NCI-H1694 (cell line): ENCODE data around the gene CEP95.
A peak's percentile ranks its signal among the peaks of the same experiment; 100 is the strongest.
"Not testable (repeated sequence)": the region's sequence is repeated elsewhere in the genome, so short reads cannot be mapped to it uniquely, and the experiment has no call there.

ENCODE experiments used
- DNase-seq: peaks from one replicate; lab custom pipeline; 2025; lab: John Stamatoyannopoulos, UW

CEP95 gene, protein sequence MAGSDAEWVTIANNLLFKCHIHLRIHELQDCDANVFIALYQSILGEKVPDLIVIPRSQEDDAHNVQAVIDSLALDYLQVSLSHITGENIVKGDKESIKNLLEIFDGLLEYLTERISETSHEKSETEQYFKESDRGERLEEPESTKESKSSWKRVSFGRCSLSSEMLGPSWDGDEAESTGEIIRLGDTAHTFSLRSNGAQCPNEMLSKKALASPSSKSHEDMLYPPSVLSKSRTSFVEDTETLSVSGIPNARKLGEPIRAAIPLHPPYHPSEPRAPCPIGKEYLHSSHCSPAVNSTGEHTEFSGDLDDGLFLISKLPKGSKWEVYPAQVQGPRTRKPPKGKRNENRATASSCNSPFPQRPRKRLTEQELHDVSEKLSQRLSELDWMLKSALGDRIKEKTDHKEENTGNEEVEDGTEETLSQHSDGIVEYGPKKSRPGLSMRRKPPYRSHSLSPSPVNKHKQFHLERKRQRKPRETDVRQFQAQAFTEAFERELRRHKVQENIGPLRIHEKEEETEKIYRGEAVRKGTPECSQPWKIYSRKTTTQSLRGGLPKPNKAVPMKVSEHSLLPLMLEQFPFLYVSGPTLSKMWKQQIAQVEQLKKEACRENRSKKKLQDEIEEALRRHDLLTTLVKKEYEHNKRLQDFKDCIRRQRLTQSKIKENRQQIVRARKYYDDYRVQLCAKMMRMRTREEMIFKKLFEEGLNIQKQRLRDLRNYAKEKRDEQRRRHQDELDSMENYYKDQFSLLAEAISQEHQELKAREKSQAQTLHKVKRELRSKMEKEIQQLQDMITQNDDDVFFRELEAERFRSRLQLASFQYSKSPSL

DNA sequence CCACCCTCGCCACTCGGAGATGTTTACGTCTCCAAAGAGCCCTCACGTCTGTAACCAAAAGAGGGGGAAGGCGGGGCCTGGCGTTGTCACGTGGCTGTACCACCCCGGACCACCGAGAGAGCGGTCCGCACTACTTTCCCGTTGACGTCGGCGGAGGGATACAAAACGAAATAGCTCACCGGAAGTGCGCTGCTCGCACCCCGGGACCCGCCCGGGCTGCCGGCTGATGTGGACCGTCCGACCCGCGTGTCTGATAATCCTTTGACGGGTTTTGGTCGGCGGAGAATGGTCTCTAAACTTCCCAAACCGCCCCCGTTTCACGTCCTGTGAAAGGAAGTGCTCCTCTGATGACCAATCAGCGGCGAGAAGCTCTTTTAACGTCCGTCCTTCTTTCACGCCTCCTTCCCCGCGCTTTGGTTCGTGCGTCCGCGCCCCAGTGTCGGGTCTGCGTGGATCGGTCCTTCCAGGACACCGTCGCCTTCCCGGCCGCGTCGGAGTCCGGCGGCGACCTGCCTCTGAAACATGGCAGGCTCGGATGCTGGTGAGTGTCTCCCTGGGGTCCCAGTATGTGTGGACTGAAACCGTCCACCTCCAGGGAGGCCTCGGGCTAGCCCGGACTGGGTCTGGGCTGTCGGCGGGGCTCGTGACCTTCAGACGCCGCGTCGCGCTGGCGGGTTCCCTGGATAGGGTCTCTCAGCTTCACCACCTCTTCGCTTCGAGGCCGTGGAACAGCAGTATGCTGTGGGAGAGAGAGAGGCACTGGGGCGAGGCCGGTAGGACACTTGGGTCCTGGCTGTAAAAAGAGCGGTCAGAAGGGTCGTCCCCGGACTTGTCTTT lies at the start of gene CEP95:
CEP95 (plus strand) TSS at position 402 of the 837 bp plus-strand sequence; CDS start at position 523, 121 bp downstream.
- DNase-seq: peak; percentile 96

DNA sequence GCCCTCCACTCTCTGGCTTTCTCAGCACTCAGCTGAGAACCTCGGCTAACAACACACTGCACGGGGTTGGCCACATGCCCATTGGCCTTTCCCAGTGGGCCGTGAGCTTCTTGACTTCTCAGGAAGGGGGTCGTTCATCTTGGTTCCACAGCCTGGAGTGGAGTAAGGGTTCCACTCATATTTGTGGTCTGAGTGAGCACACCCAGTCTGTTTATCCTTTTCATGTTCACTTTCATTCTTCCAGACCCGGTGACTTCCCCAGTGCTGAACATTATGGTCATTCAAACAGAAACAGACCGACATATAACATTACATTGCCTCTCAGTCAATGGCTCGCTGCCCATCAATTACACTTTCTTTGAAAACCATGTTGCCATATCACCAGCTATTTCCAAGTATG lies 49.6 kb upstream of the CEP95 start:
- no peak for DNase-seq

DNA sequence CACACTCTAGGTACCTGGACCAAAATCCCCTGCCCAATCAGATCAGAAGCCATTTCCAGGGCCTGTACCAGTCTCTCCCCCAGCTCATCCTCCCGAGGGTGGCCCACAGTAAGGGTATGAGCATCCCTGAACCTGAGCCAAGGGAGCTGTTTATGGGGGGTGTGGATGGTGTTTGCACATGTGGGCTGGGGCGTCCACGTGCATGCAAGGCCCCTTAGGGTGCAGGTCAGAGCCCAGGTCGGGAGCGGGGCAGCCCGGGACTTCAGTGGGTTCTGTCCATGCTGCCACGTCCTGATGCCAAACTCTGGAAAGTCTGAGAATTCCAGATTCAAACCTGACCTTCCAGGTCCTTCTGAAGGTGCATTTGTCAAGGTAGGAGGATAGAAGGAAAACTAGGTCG lies 48.0 kb upstream of the CEP95 start:
- DNase-seq: no peak

DNA sequence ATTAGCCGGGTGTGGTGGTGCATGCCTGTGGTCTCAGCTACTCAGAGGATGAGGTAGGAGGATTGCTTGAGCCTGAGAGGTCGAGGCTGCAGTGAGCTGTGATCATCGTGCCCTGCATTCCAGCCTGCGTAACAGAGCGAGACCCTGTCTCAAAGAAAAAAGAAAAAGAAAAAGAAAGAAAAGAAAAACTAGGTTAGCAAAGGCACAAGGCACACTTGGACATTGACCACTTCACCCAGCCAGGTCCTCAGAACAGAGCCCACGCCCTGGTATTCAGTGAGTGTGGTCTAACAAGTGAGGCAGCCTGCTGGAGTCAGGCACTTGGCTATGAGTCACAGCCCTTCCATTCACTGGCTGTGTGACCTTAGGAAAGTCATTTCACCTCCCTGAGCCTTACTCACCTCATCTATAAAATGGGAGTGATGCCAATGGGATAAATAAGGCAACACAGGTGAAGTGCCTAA lies 47.5 kb upstream of the CEP95 start:
- DNase-seq: no peak

DNA sequence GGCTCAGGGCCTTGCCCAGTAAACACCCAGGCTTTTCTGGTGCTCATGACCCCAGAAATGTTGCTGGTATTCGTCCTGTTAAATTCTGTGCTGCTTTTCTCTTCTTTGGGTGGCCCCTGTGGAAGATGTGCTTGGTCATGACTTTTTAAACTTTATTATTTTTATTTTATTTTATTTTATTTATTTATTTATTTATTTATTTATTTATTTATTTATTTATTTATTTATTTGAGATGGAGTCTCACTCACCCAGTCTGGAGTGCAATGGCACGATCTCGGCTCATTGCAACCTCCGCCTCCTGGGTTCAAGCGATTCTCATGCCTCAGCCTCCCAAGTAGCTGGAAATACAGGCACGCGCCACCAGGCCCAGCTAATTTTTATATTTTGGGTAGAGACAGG lies 47.0 kb upstream of the CEP95 start:
- not testable (repeated sequence) for DNase-seq

DNA sequence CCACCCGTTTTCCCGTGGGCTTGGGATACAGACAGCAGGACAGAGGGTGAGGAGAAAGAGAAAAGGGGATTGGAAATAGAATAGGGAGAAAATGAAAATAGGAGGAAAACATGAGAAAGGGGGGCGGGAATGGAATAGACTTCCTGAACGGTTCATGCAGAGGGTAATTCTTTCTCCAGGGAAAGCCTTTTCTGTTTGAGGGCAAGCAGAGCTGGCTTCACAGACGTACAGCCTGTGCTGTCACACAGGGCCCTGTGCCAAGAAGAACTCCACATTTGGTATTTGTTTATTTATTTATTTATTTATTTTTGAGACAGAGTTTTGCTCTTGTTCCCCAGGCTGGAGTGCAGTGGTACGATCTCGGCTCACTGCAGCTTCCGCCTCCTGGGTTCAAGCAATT lies 45.8 kb upstream of the CEP95 start:
- DNase-seq: no peak

DNA sequence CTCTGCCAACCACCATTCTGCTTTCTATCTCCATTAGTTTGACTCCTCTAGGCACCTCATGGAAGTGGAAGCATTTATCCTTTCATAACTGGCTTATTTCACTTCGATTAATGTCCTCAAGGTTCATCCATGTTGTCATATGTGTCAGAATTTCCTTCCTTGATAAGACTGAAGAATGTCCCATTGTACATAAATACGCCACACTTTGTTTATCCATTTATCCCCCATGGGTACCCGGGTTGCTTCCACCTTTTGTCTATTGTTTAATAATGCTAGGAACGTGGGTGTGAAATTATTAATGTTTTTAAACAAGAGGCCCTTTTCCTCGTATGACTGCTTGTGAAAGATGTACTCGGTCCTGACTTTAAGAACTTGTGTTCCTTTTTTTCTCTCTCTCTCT lies 45.0 kb upstream of the CEP95 start:
- DNase-seq: no peak

DNA sequence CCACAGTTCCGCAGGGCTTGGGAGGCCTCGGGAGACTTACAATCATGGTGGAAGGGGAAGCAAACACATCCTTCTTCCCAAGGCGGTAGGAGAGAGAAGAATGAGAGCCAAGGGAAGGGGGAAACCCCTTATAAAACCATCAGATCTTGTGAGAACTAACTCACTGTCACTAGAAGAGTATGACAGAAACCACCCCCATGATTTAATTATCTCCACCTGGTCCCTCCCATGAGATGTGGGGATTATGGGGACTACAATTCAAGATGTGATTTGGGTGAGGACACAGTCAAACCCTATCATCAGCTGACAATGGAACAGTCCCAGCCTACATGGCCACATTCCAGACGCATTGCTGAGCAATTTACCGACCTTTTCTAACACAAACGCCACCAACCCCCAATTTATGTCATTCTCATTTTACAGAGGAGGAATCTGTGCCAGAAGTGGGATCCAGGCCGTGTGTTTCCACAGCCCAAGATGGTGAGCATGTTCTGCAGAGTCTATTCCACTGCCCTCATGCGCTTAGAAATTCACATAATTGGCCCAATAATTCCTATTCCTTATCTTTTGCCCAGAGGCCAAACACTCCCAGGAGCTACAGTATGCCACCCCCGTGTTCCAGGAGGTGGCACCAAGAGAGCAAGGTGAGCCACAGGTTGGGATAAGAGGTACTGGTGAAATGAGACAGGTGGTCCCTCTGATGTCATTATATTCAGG lies 40.6 kb upstream of the CEP95 start:
- DNase-seq: no peak

DNA sequence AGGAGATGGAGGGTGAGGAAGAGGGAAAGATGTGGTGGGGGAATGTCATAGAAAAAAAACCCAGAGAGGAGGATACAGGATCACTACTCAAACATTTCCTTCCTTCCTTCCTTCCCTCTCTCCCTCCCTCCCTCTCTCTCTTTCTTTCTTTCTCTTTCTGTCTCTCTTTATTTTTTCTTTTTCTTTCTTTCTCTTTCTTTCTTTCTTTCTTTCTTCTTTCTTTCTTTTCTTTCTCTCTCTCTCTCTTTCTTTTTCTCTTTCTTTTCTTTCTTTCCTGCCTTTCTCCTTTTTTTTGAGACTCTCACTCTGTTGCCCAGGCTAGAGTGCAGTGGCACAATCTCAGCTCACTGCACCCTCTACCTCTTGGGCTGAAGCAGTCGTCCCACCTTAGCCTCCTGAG lies 39.9 kb upstream of the CEP95 start:
- not testable (repeated sequence) for DNase-seq

DNA sequence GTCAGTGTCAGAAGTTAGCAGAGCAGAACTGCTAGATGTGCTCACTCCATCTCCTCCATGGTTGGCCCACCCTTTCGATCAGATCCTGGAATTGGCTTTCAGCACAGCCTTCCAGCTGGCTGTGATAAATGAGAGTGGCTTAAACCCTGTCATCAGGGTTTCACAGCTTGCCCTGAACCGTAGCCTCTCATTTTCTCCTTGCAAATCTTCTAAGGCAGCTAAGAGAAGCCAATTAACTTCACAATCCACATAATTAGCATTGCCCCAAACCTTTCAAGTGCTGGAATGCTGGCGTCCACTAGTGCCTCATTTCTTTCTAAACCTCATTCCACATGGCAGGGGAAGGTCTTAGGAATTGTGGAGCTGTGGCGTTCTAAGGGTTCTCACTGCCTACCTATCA lies 36.2 kb upstream of the CEP95 start:
- DNase-seq: no peak

DNA sequence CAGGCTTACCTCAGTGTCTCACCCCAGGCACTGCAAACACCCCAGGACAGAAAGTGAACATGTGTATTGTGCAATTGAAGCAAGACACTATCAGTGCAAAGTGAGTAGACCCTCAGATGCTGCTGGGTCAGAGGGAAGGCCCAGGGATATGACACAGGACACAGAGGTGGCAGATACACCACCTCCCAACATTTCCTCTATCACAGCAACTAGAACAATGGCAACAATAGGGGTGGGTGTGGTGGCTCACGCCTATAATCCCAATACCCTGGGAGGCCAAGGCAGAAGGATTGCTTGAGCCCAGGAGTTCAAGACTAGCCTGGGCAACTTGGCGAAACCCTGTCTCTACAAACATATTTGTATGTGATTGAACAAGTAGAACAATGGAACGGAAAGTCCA lies 35.3 kb upstream of the CEP95 start:
- DNase-seq: no peak

DNA sequence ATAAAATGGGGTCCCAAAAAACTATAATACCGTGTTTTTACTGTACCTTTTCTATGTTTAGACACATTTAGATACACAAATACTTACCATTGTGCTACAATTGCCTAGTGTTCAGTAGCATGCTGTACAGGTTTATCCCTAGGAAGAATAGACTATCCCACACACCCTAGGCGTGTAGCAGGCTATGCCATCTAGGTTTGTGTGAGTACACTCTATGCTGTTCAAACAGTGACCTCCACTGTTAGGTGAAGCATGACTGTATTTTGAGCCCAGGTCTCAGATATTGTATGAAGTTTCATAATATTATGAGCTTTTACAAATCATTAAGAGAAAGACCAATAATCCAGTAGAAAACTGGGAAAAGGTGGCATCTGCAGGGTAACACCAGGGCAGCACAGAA lies 34.2 kb upstream of the CEP95 start:
- DNase-seq: no peak

DNA sequence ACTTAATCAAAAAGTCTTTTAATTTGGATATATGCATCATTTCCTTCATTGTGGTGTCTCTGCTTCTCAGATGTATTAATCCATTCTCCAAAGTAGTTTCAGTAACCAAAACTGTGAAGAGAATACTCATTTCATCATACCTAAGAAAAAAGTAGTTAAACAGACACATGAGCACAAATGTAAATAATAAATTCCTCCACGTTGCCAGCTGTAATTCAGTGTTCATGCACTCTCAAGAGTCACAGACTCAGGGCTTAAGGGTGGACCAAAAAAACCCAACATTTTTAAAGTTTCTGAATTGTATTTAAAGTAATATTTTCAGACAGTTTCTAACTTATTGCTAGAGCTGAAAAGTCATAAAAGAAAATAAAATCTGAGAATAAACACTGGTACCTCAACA lies 28.9 kb upstream of the CEP95 start:
- no peak for DNase-seq

DNA sequence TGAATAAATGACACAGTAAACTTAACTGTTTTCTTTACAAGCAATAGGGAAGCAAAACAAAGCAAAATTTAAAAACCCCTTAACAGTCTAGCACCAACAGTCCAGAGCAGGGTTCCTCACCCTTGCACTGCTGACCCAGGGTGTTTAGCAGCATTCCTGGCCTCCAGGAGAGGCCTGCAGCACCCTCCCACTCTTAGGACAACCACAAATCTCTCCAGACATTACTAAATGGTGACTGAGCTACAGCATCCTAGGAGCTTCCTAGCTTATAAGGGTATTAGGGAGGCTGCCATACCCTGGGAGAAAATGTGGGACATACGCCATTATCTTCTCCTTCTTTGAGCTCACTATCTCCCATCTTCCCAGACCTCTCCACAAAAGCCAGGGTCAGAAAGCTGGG lies 25.8 kb upstream of the CEP95 start:
- DNase-seq: no peak

DNA sequence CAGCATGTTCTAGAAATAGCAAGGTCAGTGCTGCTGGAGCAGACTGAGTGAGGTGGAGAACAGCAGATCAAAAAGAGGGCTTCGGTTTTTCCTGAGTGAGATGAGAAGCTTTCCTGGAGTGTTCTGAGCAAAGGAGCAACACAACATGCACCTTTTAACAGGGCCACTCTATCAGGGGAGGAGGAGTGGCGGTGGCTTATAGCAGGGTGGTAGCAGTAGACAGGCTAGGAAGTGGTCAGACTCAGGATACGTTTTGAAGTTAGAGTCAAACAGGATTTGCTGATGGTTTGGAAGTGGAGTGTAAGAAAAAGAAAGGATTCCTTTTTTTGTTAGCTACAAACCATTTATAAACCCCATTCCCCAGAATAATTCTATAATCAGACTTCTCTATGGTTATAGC lies 22.4 kb upstream of the CEP95 start:
- DNase-seq: no peak

DNA sequence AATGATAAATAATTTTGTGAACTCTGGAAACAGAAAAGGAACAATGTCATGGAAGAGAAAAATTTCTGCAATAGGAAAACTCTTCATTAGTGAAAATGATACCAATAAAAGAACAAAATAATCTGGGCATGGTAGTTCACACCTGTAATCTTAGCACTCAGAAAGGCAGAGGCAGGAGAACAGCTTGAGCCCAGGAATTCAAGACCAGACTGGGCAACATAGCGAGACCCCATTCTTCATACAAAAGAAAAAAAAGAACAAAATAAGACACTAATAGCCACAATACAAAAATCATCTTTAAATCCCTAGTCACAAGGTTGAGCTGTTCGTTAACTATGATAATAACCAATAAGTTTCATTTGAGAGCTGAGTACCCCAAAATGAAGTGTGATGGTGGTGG lies 18.5 kb upstream of the CEP95 start:
- no peak for DNase-seq

DNA sequence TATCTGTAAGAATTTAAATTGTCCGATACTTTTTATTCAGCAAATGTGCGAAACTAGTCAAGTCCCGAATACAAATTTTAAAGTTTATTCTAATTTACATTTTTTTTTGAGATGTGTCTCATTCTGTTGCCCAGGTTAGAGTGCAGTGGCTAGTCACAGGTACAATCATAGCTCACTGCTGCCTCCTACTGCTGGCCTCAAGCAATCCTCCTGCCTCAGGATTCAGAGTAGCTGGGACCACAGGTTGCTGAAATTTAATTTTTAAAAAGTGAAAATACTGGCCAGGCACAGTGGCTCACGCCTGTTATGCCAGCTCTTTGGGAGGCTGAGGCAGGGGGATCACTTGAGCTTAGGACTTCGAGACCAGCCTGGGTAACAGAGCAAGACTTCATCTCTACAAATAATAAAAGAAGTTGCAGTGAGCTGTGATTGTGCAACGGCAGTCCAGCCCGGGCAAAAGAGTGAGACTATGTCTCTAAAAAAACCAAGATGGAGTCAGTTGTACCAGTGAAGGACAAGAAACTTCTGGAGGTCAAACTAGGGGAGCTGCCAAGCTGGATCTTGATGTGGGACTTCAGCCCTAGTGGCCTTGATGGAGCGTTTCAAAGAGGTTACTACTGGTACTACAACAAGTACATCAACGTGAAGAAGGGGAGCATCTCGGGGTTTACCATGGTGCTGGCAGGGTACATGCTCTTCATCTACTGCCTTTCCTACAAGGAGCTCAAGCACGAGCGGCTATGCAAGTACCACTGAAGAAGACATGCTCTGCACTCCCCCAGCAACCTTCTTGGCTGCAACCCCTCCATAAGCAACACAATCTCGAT lies 15.5 kb upstream of the CEP95 start:
- DNase-seq: no peak

DNA sequence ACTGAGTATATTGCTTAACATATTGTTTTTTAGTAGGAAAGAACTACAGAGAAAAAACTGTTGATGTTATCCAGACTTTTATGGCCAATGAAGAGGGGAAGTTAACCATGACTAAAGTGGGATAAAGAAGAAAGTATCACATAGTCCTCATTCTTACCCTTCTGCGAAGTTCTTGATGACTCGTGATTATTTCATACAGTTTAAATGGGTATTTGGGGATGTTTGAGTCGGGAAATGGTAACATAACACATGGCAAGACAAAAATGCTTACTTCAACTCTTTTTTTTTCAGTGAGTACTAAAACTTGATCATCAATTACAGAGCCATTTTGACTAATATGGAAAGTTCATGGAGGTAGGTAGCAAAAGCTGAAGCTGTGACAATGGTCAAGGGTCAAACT lies 14.8 kb upstream of the CEP95 start:
- DNase-seq: no peak

DNA sequence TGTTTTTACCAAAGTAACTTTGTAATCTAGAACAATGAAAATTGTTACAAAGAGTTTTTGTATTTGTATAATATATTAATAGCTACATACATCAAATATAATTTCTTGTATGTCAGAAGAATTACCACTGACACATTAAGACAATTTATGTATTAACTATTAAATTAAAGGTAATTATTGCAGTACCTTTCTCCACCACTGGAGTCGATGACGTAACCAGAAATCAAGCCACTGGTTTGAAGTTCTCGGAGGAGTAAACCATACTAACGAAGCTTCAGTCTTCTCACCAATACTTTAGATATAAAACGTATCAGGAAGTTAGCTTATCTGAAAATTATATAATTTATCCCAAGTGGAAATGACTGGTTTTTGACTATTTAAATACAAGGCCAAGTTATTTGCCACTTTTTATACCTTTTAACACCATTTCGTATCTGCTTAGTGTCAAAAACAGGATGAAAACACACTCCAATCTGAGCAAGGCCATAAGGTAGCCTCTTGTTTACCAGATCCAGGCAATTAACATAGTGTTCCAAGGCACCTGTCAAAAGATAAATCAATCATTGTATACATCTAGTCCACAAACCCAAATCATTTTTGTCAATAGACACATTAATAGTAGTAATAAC lies 14.2 kb upstream of the CEP95 start:
- DNase-seq: peak; percentile 28

DNA sequence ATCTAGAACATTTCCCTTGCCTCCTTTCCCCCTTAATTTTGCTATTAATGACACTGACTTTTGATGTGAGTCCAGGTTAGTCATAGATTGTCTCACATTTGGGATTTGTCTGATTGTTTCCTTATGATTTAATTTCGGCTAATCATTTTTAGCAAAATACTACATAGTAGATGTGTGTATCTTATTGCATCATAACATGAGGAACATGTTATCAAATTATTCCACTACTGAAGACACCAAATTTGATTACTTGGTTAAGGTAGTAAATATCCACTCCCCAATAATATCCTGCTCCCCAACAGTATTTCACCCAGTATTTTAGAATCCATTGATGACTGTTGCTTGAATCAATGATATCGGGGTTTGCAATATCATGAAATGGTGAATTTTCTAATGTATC lies 12.7 kb upstream of the CEP95 start:
- DNase-seq: no peak
